Naive thymus-derived CD8-positive, alpha-beta T cell (primary cell): Measurements from ENCODE around the gene HBQ1. TPM values are rescaled to one million over a fixed set of nuclear protein-coding genes. Genes with fewer than 3 reads are reported as not detected.
"Not testable (repeated sequence)": the region's sequence is repeated elsewhere in the genome, so short reads cannot be mapped to it uniquely, and the experiment has no call there.

Experiments
- ATAC-seq, 2 donors: fragments of 150-1000 bp; cut with Tn5 transposase in 1 of 2; sonication (Bioruptor Pico), chemical (Tn5 transposase) in 1 of 2; 1 replicate in 1 of 2; 2 replicates in 1 of 2; pipeline ENCODE4 v1.10.0; 2021; ENCODE audit warnings: mild to moderate bottlenecking in 2 of 2, moderate library complexity in 2 of 2
- POLR2A ChIA-PET: fragments of 350-600 bp; sonication (Branson Sonifier 250); formaldehyde crosslinking; loops from one replicate; lab custom pipeline; 2021; ENCODE audit warnings: antibody characterized with exemption; lab: Charles Lee
- DNase-seq, 10 donors: peaks; one replicate each; pipeline versions ENCODE4 v3.0.0 to v3.0.0-alpha.2; 2020 to 2022
- H3K27ac Mint-ChIP-seq, 10 donors: one replicate each; pipeline ENCODE4 v1.8.0; 2020 to 2022; ENCODE audit warnings: mild to moderate bottlenecking in 10 of 10, mixed read lengths in 10 of 10, moderate library complexity in 4 of 10, inconsistent platforms in 1 of 10
- H3K27me3 Mint-ChIP-seq, 5 donors: one replicate each; pipeline ENCODE4 v1.8.0; 2021 to 2022; ENCODE audit warnings: mixed read lengths in 5 of 5
- H3K36me3 Mint-ChIP-seq, 3 donors: one replicate each; pipeline ENCODE4 v1.8.0; 2020 to 2022; ENCODE audit warnings: mixed read lengths in 3 of 3, mild to moderate bottlenecking in 2 of 3, inconsistent platforms in 1 of 3
- H3K4me1 Mint-ChIP-seq, 4 donors: one replicate each; pipeline ENCODE4 v1.8.0; 2021 to 2022; ENCODE audit warnings: mixed read lengths in 4 of 4
- H3K4me3 Mint-ChIP-seq, 10 donors: one replicate each; pipeline ENCODE4 v1.8.0; 2020 to 2022; ENCODE audit warnings: mild to moderate bottlenecking in 10 of 10, mixed read lengths in 10 of 10, moderate library complexity in 6 of 10, inconsistent platforms in 1 of 10
- H3K9me3 Mint-ChIP-seq, 9 donors: one replicate each; pipeline ENCODE4 v1.8.0; 2020 to 2022; ENCODE audit warnings: mixed read lengths in 9 of 9, mild to moderate bottlenecking in 3 of 9, inconsistent platforms in 1 of 9, moderate library complexity in 1 of 9
- polyA plus RNA-seq, 3 donors: library from polyadenylated mRNA; unstranded; fragments of 300-500 nt; fragmentation: Illumina TruSeq; gene quantifications; one replicate each; pipeline ENCODE4 v1.2.3, GENCODE V29; 2021
- total RNA-seq, 8 experiments: library from RNA in 2 of 8; stranded (reverse) in 2 of 8; gene quantifications; one replicate each; pipeline ENCODE4 v1.2.3 and lab custom pipeline; 2021 to 2026

The HBQ1 gene
- total and polyA plus RNA-seq, 5 experiments from 2014 or later = 0.71 TPM; not detected in 4

- POLR2A ChIA-PET, DNase-seq, H3K27ac Mint-ChIP-seq, H3K9me3 Mint-ChIP-seq, H3K4me3 Mint-ChIP-seq, H3K36me3 Mint-ChIP-seq: not testable (repeated sequence)
- peak; percentile 20 to 46 for ATAC-seq
- Mint-ChIP-seq H3K4me1 (peaks cover 1 to 18% (median 14%) of the 10 kb centered on the region in 4 donors), H3K27me3 (peaks cover 14 to 58% (median 36%) of the 10 kb centered on the region in 5 donors)
Observed at GRCh38 chr16:164134-164823, 16.0 kb upstream of the HBQ1 start.

- Mint-ChIP-seq H3K27me3 (peaks cover 12 to 58% (median 31%) of the 10 kb centered on the region in 5 donors), H3K9me3 (no peaks in the 10 kb centered on the region), H3K4me1 (peaks cover 1 to 18% (median 14%) of the 10 kb centered on the region in 4 donors), H3K27ac (peak overlapping the region in 1 of 10 donors; percentile 24), H3K36me3 (no peaks in the 10 kb centered on the region), H3K4me3 (peak overlapping the region in 9 of 10 donors; percentile 11 to 81 (median 58))
- POLR2A ChIA-PET = no interaction called here
- ATAC-seq = peak in 1 of 2 donors; percentile 34
- DNase-seq = no peak
Observed at GRCh38 chr16:164827-165538, 15.3 kb upstream of the HBQ1 start.

GRCh38 chr16:165539-166374 is 14.5 kb upstream of the HBQ1 start, which contains the start of gene HBM:
Gene HBM (plus strand): TSS chr16:165978. CDS start chr16:165998, 20 bp downstream.
- DNase-seq (peak in 2 of 10 donors; percentile 17 to 21), ATAC-seq (peak; percentile 51 to 60)
- Mint-ChIP-seq H3K36me3 (no peaks in the 10 kb centered on the region), H3K4me1 (peaks cover 2 to 18% (median 14%) of the 10 kb centered on the region in 4 donors), H3K27ac (peak within 1 kb of the TSS in 1 of 10 donors; percentile 24), H3K4me3 (peak within 1 kb of the TSS; percentile 11 to 81 (median 59)), H3K27me3 (peaks cover 13 to 66% (median 37%) of the 10 kb centered on the region in 5 donors), H3K9me3 (no peaks in the 10 kb centered on the region)
- POLR2A ChIA-PET = no interaction called here

GRCh38 chr16:166375-167121 is 13.7 kb upstream of the HBQ1 start:
- ATAC-seq (peak; percentile 56 to 60), DNase-seq (no peak)
- H3K36me3 Mint-ChIP-seq = no peaks in the 10 kb centered on the region
- POLR2A ChIA-PET = no interaction called here
- H3K4me3 Mint-ChIP-seq = peak overlapping the region in 8 of 10 donors; percentile 20 to 65 (median 48)
- H3K4me1 Mint-ChIP-seq = peaks cover 4 to 18% (median 14%) of the 10 kb centered on the region in 4 donors
- no peaks in the 10 kb centered on the region for H3K9me3 Mint-ChIP-seq
- peaks cover 15 to 69% (median 34%) of the 10 kb centered on the region in 5 donors for H3K27me3 Mint-ChIP-seq
- peak overlapping the region in 2 of 10 donors; percentile 18 to 59 for H3K27ac Mint-ChIP-seq

- peaks cover 16 to 69% (median 36%) of the 10 kb centered on the region in 5 donors for H3K27me3 Mint-ChIP-seq
- POLR2A ChIA-PET = no interaction called here
- H3K4me3 Mint-ChIP-seq = peak overlapping the region in 8 of 10 donors; percentile 20 to 65 (median 48)
- no peaks in the 10 kb centered on the region for H3K9me3 Mint-ChIP-seq
- no peaks in the 10 kb centered on the region for H3K36me3 Mint-ChIP-seq
- peaks cover 4 to 18% (median 14%) of the 10 kb centered on the region in 4 donors for H3K4me1 Mint-ChIP-seq
- ATAC-seq (no peak), DNase-seq (no peak)
- peak overlapping the region in 2 of 10 donors; percentile 18 to 59 for H3K27ac Mint-ChIP-seq
Observed at GRCh38 chr16:167122-167690, 13.1 kb upstream of the HBQ1 start.

- H3K36me3 Mint-ChIP-seq = no peaks in the 10 kb centered on the region
- DNase-seq (no peak), ATAC-seq (no peak)
- H3K27me3 Mint-ChIP-seq = peaks cover 14 to 64% (median 34%) of the 10 kb centered on the region in 5 donors
- POLR2A ChIA-PET = interaction anchor here (0.8 kb wide), 1 partner anchor 14 kb away, joined by 4 read pairs; no protein-coding TSS in a partner anchor
- no peak overlapping the region for H3K4me3 Mint-ChIP-seq
- H3K27ac Mint-ChIP-seq = no peak overlapping the region
- H3K4me1 Mint-ChIP-seq = peaks cover 4 to 20% (median 17%) of the 10 kb centered on the region in 4 donors
- no peaks in the 10 kb centered on the region for H3K9me3 Mint-ChIP-seq
Observed at GRCh38 chr16:168424-168823, 11.8 kb upstream of the HBQ1 start.

- Mint-ChIP-seq H3K9me3 (no peaks in the 10 kb centered on the region), H3K4me3 (peak overlapping the region in 2 of 10 donors; percentile 1 to 33), H3K4me1 (peaks cover 4 to 24% (median 19%) of the 10 kb centered on the region in 4 donors), H3K36me3 (no peaks in the 10 kb centered on the region), H3K27me3 (peaks cover 14 to 70% (median 33%) of the 10 kb centered on the region in 5 donors), H3K27ac (no peak overlapping the region)
- ATAC-seq (no peak), DNase-seq (no peak)
- POLR2A ChIA-PET = no interaction called here
Observed at GRCh38 chr16:169014-169413, 11.2 kb upstream of the HBQ1 start.

- DNase-seq, ATAC-seq, POLR2A ChIA-PET, H3K36me3 Mint-ChIP-seq, H3K9me3 Mint-ChIP-seq: not testable (repeated sequence)
- peak overlapping the region in 1 of 10 donors; percentile 15 for H3K27ac Mint-ChIP-seq
- peaks cover 21 to 80% (median 41%) of the 10 kb centered on the region in 5 donors for H3K27me3 Mint-ChIP-seq
- H3K4me1 Mint-ChIP-seq = peaks cover 4 to 30% (median 24%) of the 10 kb centered on the region in 4 donors
- peak overlapping the region in 1 of 10 donors; percentile 14 for H3K4me3 Mint-ChIP-seq
Observed at GRCh38 chr16:170088-170507, 10.2 kb upstream of the HBQ1 start.

- H3K27me3 Mint-ChIP-seq = peaks cover 26 to 83% (median 46%) of the 10 kb centered on the region in 5 donors
- H3K27ac Mint-ChIP-seq = no peak overlapping the region
- H3K4me3 Mint-ChIP-seq = peak overlapping the region in 1 of 10 donors; percentile 30
Observed at GRCh38 chr16:170788-171187, 9.5 kb upstream of the HBQ1 start.

GRCh38 chr16:172374-172941 is 7.8 kb upstream of the HBQ1 start, which contains the start of gene HBA2:
Gene HBA2 (plus strand): TSS chr16:172876. CDS start chr16:172913, 37 bp downstream.
- H3K36me3 Mint-ChIP-seq, DNase-seq, H3K9me3 Mint-ChIP-seq, POLR2A ChIA-PET: not testable (repeated sequence)
- H3K27ac Mint-ChIP-seq = peak within 1 kb of the TSS in 1 of 10 donors; percentile 40
- H3K27me3 Mint-ChIP-seq = peaks cover 22 to 72% (median 43%) of the 10 kb centered on the region in 5 donors
- H3K4me3 Mint-ChIP-seq = peak within 1 kb of the TSS in 9 of 10 donors; percentile 6 to 74 (median 60)
- peak; percentile 46 to 47 for ATAC-seq
- peaks cover 4 to 19% (median 18%) of the 10 kb centered on the region in 4 donors for H3K4me1 Mint-ChIP-seq

More at GRCh38 chr16:170788-171187, 9.5 kb upstream of the HBQ1 start:
- Mint-ChIP-seq H3K4me1 (peaks cover 5 to 28% (median 25%) of the 10 kb centered on the region in 4 donors), H3K36me3 (no peaks in the 10 kb centered on the region), H3K9me3 (no peaks in the 10 kb centered on the region)
- DNase-seq (no peak), ATAC-seq (no peak)
- POLR2A ChIA-PET = no interaction called here
